DOHH2 (cell line): Measurements from ENCODE around the gene SCAMP2.
A peak's percentile ranks its signal among the peaks of the same experiment; 100 is the strongest.
"Not testable (repeated sequence)": the region's sequence is repeated elsewhere in the genome, so short reads cannot be mapped to it uniquely, and the experiment has no call there.

Experiments
- H3F3A ChIP-seq: fragments of 200-600 bp; sonication (generic), shearing (Covaris generic); 2 replicates; pipeline ENCODE4 v1.6.0; 2016; ENCODE audit warnings: antibody characterized with exemption, mild to moderate bottlenecking; ENCODE audit not compliant: control insufficient read depth, insufficient read depth
- H3K27ac ChIP-seq: fragments of 200-600 bp; sonication (generic); 2 replicates; pipeline ENCODE4 v1.5.1; 2014; ENCODE audit warnings: low read depth, mild to moderate bottlenecking, low read length, moderate library complexity
- H3K27me3 ChIP-seq: fragments of 200-600 bp; sonication (generic); 2 replicates; pipeline ENCODE4 v1.6.1; 2014; ENCODE audit warnings: mild to moderate bottlenecking, low read length, mixed read lengths; ENCODE audit not compliant: control insufficient read depth
- H3K36me3 ChIP-seq: fragments of 200-600 bp; sonication (generic); 2 replicates; pipeline ENCODE4 v1.6.1; 2014; ENCODE audit warnings: mild to moderate bottlenecking, low read length, moderate library complexity, mixed read lengths; ENCODE audit not compliant: control insufficient read depth
- H3K4me1 ChIP-seq: fragments of 200-600 bp; sonication (generic); 2 replicates; pipeline ENCODE4 v1.6.1; 2014; ENCODE audit warnings: mild to moderate bottlenecking, low read length, mixed read lengths; ENCODE audit not compliant: control insufficient read depth
- H3K4me2 ChIP-seq: fragments of 200-600 bp; sonication (generic); 2 replicates; pipeline ENCODE4 v1.6.0; 2014; ENCODE audit warnings: mild to moderate bottlenecking, low read length, moderate library complexity
- H3K4me3 ChIP-seq: fragments of 200-600 bp; sonication (generic); 2 replicates; pipeline ENCODE4 v1.5.1; 2014; ENCODE audit warnings: mild to moderate bottlenecking, low read length, mixed read lengths
- H3K79me2 ChIP-seq: fragments of 200-600 bp; sonication (generic); 2 replicates; pipeline ENCODE4 v1.6.1; 2014; ENCODE audit warnings: mild to moderate bottlenecking, low read length, mixed read lengths; ENCODE audit not compliant: control insufficient read depth
- H3K9me2 ChIP-seq: fragments of 200-600 bp; sonication (generic); replicated peaks from 2 replicates; pipeline ENCODE4 v1.6.1; 2014; ENCODE audit warnings: mild to moderate bottlenecking, low read length, mixed read lengths; ENCODE audit not compliant: control insufficient read depth
- H3K9me3 ChIP-seq: fragments of 200-600 bp; sonication (generic); 2 replicates; pipeline ENCODE4 v1.6.1; 2014; ENCODE audit warnings: antibody characterized with exemption, low read length, mixed read lengths; ENCODE audit not compliant: control insufficient read depth, insufficient read depth
- H4K20me1 ChIP-seq: fragments of 200-600 bp; sonication (generic); 2 replicates; pipeline ENCODE4 v1.6.0; 2014; ENCODE audit warnings: low read depth, mild to moderate bottlenecking, antibody characterized with exemption, low read length, moderate library complexity; ENCODE audit not compliant: control insufficient read depth, insufficient read depth
- CTCF ChIP-seq: fragments of 200-600 bp; sonication (generic); IDR thresholded peaks from one replicate; pipeline ENCODE4 v1.5.1; 2014; ENCODE audit warnings: antibody characterized with exemption, mild to moderate bottlenecking, low read depth, low read length; ENCODE audit not compliant: poor library complexity, severe bottlenecking
- EZH2phosphoT487 ChIP-seq: fragments of 200-600 bp; sonication (generic); IDR thresholded peaks from 2 replicates; pipeline ENCODE4 v1.6.1; 2017; ENCODE audit warnings: borderline replicate concordance, mild to moderate bottlenecking, antibody characterized with exemption, low read length, moderate library complexity, mixed read lengths

Gene SCAMP2

GRCh38 chr15:74889390-74889882 is 16.3 kb upstream of the SCAMP2 start:
- H3K9me3 ChIP-seq, result no peaks in the 10 kb centered on the region
- peaks cover 28% of the 10 kb centered on the region for H3K36me3 ChIP-seq
- peaks cover 14% of the 10 kb centered on the region for H3K79me2 ChIP-seq
- no peaks in the 10 kb centered on the region for H3K27me3 ChIP-seq
- H3K9me2 ChIP-seq, result no peaks in the 10 kb centered on the region
- H3K4me1 ChIP-seq, result peaks cover 28% of the 10 kb centered on the region
- TF ChIP-seq CTCF (no peak), EZH2phosphoT487 (no peak)
- H3K4me2 ChIP-seq, result peak overlapping the region; percentile 95
- H3K4me3 ChIP-seq, result peak overlapping the region; percentile 89
- H4K20me1 ChIP-seq, result no peaks in the 10 kb centered on the region
- no peaks in the 10 kb centered on the region for H3F3A ChIP-seq
- no peak overlapping the region for H3K27ac ChIP-seq

GRCh38 chr15:74888716-74889115 is 15.6 kb upstream of the SCAMP2 start:
- Histone ChIP-seq H3K79me2 (peaks cover 14% of the 10 kb centered on the region), H3K4me2 (no peak overlapping the region), H3K4me3 (no peak overlapping the region), H3K27me3 (no peaks in the 10 kb centered on the region), H3F3A (no peaks in the 10 kb centered on the region), H3K4me1 (peaks cover 34% of the 10 kb centered on the region), H3K27ac (no peak overlapping the region), H4K20me1 (no peaks in the 10 kb centered on the region), H3K36me3 (peaks cover 28% of the 10 kb centered on the region), H3K9me3 (no peaks in the 10 kb centered on the region), H3K9me2 (no peaks in the 10 kb centered on the region)
- TF ChIP-seq EZH2phosphoT487 (no peak), CTCF (no peak)

- H3K4me1 ChIP-seq, result peaks cover 29% of the 10 kb centered on the region
- not testable (repeated sequence) for H3K4me2 ChIP-seq, H3K9me3 ChIP-seq, H3K9me2 ChIP-seq, H3K4me3 ChIP-seq, H3F3A ChIP-seq, H4K20me1 ChIP-seq, H3K27me3 ChIP-seq, H3K27ac ChIP-seq
- H3K36me3 ChIP-seq, result peaks cover 17% of the 10 kb centered on the region
- peaks cover 14% of the 10 kb centered on the region for H3K79me2 ChIP-seq
Measured at GRCh38 chr15:74887537-74888193, 14.5 kb upstream of the SCAMP2 start.

GRCh38 chr15:74885461-74885860 is 12.3 kb upstream of the SCAMP2 start:
- no peaks in the 10 kb centered on the region for H3K27me3 ChIP-seq
- TF ChIP-seq EZH2phosphoT487 (no peak), CTCF (no peak)
- H3K9me3 ChIP-seq, result peaks cover 15% of the 10 kb centered on the region
- no peak overlapping the region for H3K27ac ChIP-seq
- H4K20me1 ChIP-seq, result no peaks in the 10 kb centered on the region
- H3K9me2 ChIP-seq, result no peaks in the 10 kb centered on the region
- H3K4me2 ChIP-seq, result no peak overlapping the region
- H3F3A ChIP-seq, result no peaks in the 10 kb centered on the region
- H3K4me1 ChIP-seq, result peaks cover 15% of the 10 kb centered on the region
- H3K36me3 ChIP-seq, result no peaks in the 10 kb centered on the region; the same call in 1 of the 2 replicates
- H3K79me2 ChIP-seq, result peaks cover 6% of the 10 kb centered on the region
- H3K4me3 ChIP-seq, result no peak overlapping the region
